ENCODE measurements around the gene CALCOCO2.

CALCOCO2 gene

GRCh38 chr17:48894886-48895285 is 64.1 kb downstream of the CALCOCO2 start:
- Histone ChIP-seq H3K9me3 (ENCODE audit: control insufficient read depth, low read length) (no peaks in the 10 kb centered on the region), H3K36me3 (ENCODE audit: control insufficient read depth, insufficient read depth, low read length) (no peaks in the 10 kb centered on the region), H3K4me3 (ENCODE audit: low read depth, low read length) (no peak overlapping the region), H3K9ac (no peak overlapping the region), H2AFZ (no peak overlapping the region), H3K27ac (no peak overlapping the region), H3K79me2 (no peaks in the 10 kb centered on the region), H3K4me1 (no peaks in the 10 kb centered on the region), H3K4me2 (ENCODE audit: low read length) (no peak overlapping the region), H3K27me3 (ENCODE audit: control insufficient read depth, insufficient read depth, low read length) (no peaks in the 10 kb centered on the region)
- TF ChIP-seq, protein P1, sequence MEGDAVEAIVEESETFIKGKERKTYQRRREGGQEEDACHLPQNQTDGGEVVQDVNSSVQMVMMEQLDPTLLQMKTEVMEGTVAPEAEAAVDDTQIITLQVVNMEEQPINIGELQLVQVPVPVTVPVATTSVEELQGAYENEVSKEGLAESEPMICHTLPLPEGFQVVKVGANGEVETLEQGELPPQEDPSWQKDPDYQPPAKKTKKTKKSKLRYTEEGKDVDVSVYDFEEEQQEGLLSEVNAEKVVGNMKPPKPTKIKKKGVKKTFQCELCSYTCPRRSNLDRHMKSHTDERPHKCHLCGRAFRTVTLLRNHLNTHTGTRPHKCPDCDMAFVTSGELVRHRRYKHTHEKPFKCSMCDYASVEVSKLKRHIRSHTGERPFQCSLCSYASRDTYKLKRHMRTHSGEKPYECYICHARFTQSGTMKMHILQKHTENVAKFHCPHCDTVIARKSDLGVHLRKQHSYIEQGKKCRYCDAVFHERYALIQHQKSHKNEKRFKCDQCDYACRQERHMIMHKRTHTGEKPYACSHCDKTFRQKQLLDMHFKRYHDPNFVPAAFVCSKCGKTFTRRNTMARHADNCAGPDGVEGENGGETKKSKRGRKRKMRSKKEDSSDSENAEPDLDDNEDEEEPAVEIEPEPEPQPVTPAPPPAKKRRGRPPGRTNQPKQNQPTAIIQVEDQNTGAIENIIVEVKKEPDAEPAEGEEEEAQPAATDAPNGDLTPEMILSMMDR (IDR thresholded peaks at IDR 0.05), result no peak

- TF ChIP-seq, protein P1 (IDR thresholded peaks at IDR 0.05), result no peak
- H3K79me2 ChIP-seq, result no peaks in the 10 kb centered on the region
- H3K9ac ChIP-seq, result no peak overlapping the region
- no peak overlapping the region for H3K27ac ChIP-seq
- no peaks in the 10 kb centered on the region for H3K27me3 ChIP-seq (ENCODE audit: control insufficient read depth, insufficient read depth, low read length)
- no peak overlapping the region for H2AFZ ChIP-seq
- H3K4me1 ChIP-seq, result no peaks in the 10 kb centered on the region
- no peaks in the 10 kb centered on the region for H3K36me3 ChIP-seq (ENCODE audit: control insufficient read depth, insufficient read depth, low read length)
- H3K9me3 ChIP-seq (ENCODE audit: control insufficient read depth, low read length), result no peaks in the 10 kb centered on the region
- H3K4me3 ChIP-seq (ENCODE audit: low read depth, low read length), result no peak overlapping the region
- no peak overlapping the region for H3K4me2 ChIP-seq (ENCODE audit: low read length)
Observed at GRCh38 chr17:48901241-48901640, 70.4 kb downstream of the CALCOCO2 start.

GRCh38 chr17:48903401-48903800 is 72.6 kb downstream of the CALCOCO2 start:
- Histone ChIP-seq H3K36me3 (ENCODE audit: control insufficient read depth, insufficient read depth, low read length) (no peaks in the 10 kb centered on the region), H3K27ac (no peak overlapping the region), H2AFZ (no peak overlapping the region), H3K79me2 (no peaks in the 10 kb centered on the region), H3K4me1 (no peaks in the 10 kb centered on the region), H3K9me3 (ENCODE audit: control insufficient read depth, low read length) (no peaks in the 10 kb centered on the region), H3K4me3 (ENCODE audit: low read depth, low read length) (no peak overlapping the region), H3K9ac (no peak overlapping the region), H3K4me2 (ENCODE audit: low read length) (no peak overlapping the region), H3K27me3 (ENCODE audit: control insufficient read depth, insufficient read depth, low read length) (no peaks in the 10 kb centered on the region)
- TF ChIP-seq, protein P1 (IDR thresholded peaks at IDR 0.05), result no peak

DNA sequence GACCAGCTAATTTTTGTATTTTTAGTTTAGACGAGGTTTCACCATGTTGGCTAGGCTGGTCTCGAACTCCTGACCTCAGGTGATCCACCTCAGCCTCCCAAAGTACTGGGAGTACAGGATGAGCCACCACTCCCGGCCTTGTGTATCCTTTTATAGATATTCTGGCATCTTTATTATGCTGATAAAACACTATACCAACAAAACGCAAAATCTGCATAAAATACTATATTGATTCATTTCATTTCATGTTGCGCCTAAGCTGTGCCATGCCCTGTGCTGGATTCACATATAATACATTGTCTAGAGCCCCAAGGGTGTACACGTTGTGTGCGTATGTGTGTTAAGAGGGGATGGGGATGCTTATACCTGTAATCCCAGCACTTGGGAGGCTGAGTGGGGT is 73.6 kb downstream of the CALCOCO2 start:
- Histone ChIP-seq H3K4me3 (ENCODE audit: low read depth, low read length) (no peak overlapping the region), H3K27ac (no peak overlapping the region), H3K79me2 (no peaks in the 10 kb centered on the region), H3K36me3 (ENCODE audit: control insufficient read depth, insufficient read depth, low read length) (no peaks in the 10 kb centered on the region), H3K4me2 (ENCODE audit: low read length) (no peak overlapping the region), H3K9ac (no peak overlapping the region), H2AFZ (no peak overlapping the region), H3K4me1 (no peaks in the 10 kb centered on the region), H3K27me3 (ENCODE audit: control insufficient read depth, insufficient read depth, low read length) (no peaks in the 10 kb centered on the region), H3K9me3 (ENCODE audit: control insufficient read depth, low read length) (no peaks in the 10 kb centered on the region)
- TF ChIP-seq, protein P1 (IDR thresholded peaks at IDR 0.05), result no peak

DNA sequence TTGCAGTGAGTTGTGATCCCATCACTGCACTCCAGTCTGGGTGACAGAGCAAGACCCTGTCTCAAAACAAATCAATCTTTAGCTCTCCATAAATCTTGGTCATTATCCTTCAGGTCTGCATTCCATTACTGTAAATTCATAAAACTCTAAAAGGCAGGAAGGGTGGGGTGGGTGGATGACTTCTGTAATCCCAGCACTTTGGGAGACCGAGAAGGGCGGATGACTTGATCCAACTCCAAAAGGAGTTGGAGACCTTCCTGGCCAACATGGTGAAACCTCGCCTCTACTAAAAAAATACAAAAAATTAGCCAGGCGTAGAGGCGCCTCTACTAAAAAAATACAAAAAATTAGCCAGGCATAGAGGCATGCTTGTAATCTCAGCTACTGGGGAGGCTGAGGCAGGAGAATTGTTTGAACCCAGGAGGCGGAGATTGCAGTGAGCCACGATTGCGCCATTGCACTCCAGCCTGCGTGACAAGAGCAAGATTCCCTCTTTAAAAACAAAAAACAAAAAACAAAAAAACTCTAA is 75.2 kb downstream of the CALCOCO2 start:
- H3K4me2 ChIP-seq (ENCODE audit: low read length), result no peak overlapping the region
- no peak overlapping the region for H3K9ac ChIP-seq
- H2AFZ ChIP-seq, result no peak overlapping the region
- no peak overlapping the region for H3K4me3 ChIP-seq (ENCODE audit: low read depth, low read length)
- no peaks in the 10 kb centered on the region for H3K36me3 ChIP-seq (ENCODE audit: control insufficient read depth, insufficient read depth, low read length)
- H3K27ac ChIP-seq, result no peak overlapping the region
- H3K9me3 ChIP-seq (ENCODE audit: control insufficient read depth, low read length), result no peaks in the 10 kb centered on the region
- peaks cover 9% of the 10 kb centered on the region for H3K4me1 ChIP-seq
- no peaks in the 10 kb centered on the region for H3K79me2 ChIP-seq
- no peaks in the 10 kb centered on the region for H3K27me3 ChIP-seq (ENCODE audit: control insufficient read depth, insufficient read depth, low read length)
- TF ChIP-seq, protein P1 (IDR thresholded peaks at IDR 0.05), result no peak
